NCI-H2227 (cell line): ENCODE results near the gene CKLF.
"Not testable (repeated sequence)": the region's sequence is repeated elsewhere in the genome, so short reads cannot be mapped to it uniquely, and the experiment has no call there.

Experiments used
- DNase-seq: peaks from one replicate; lab custom pipeline; 2025; ENCODE audit not compliant: unreplicated experiment; lab: John Stamatoyannopoulos, UW

The CKLF gene

GRCh38 chr16:66592241-66592640 is 39.9 kb downstream of the CKLF start:
- no peak for DNase-seq

GRCh38 chr16:66592814-66593213 is 40.4 kb downstream of the CKLF start:
- no peak for DNase-seq

- no peak for DNase-seq
Measured at GRCh38 chr16:66594739-66595138, 42.4 kb downstream of the CKLF start.

GRCh38 chr16:66596559-66596958 is 44.2 kb downstream of the CKLF start:
- not testable (repeated sequence) for DNase-seq

- no peak for DNase-seq
Measured at GRCh38 chr16:66596986-66597848, 44.8 kb downstream of the CKLF start.

GRCh38 chr16:66598111-66598510 is 45.7 kb downstream of the CKLF start:
- DNase-seq, result no peak

GRCh38 chr16:66599726-66600125 is 47.4 kb downstream of the CKLF start:
- DNase-seq, result no peak

GRCh38 chr16:66600477-66600876 is 48.1 kb downstream of the CKLF start:
- no peak for DNase-seq

- no peak for DNase-seq
Measured at GRCh38 chr16:66601471-66601870, 49.1 kb downstream of the CKLF start.

GRCh38 chr16:66603537-66604375 is 51.4 kb downstream of the CKLF start:
- DNase-seq, result peak; percentile 70

- DNase-seq, result peak; percentile 77
Measured at GRCh38 chr16:66604376-66605176, 52.2 kb downstream of the CKLF start, which contains the start of gene CMTM3. Gene CMTM3 (plus strand): TSS chr16:66604704. CDS start chr16:66604806, 102 bp downstream.

- peak; percentile 34 for DNase-seq
Measured at GRCh38 chr16:66605177-66605978, 53.0 kb downstream of the CKLF start.

GRCh38 chr16:66605979-66606751 is 53.8 kb downstream of the CKLF start:
- no peak for DNase-seq

GRCh38 chr16:66608241-66609138 is 56.1 kb downstream of the CKLF start:
- peak; percentile 78 for DNase-seq

- DNase-seq, result no peak
Measured at GRCh38 chr16:66609139-66609510, 56.7 kb downstream of the CKLF start.

- DNase-seq, result no peak
Measured at GRCh38 chr16:66610111-66610820, 57.9 kb downstream of the CKLF start.

- DNase-seq, result not testable (repeated sequence)
Measured at GRCh38 chr16:66611911-66612310, 59.5 kb downstream of the CKLF start.

GRCh38 chr16:66612422-66612821 is 60.0 kb downstream of the CKLF start:
- DNase-seq, result no peak
